Epithelial cell of esophagus (primary cell): Measurements from ENCODE around the gene IREB2.

ENCODE experiments used
- DNase-seq: peaks from one replicate; pipeline ENCODE4 v3.0.0; 2010; ENCODE audit warnings: low read depth
- H3K4me3 ChIP-seq: 2 replicates; pipeline ENCODE4 v1.5.1; 2011; ENCODE audit warnings: mild to moderate bottlenecking, low read length, control low read depth
- CTCF ChIP-seq: IDR thresholded peaks from 2 replicates; pipeline ENCODE4 v1.5.1; 2011; ENCODE audit warnings: low read depth, mild to moderate bottlenecking, low read length, control low read depth, inconsistent platforms; ENCODE audit not compliant: insufficient read depth; ENCODE audit errors: missing control alignments

IREB2 gene

GRCh38 chr15:78450285-78450858 is 12.4 kb downstream of the IREB2 start:
- no peak overlapping the region for H3K4me3 ChIP-seq
- DNase-seq, result no peak
- TF ChIP-seq CTCF, result no peak

GRCh38 chr15:78452485-78452884 is 14.5 kb downstream of the IREB2 start:
- H3K4me3 ChIP-seq, result no peak overlapping the region
- no peak for DNase-seq
- no peak for TF ChIP-seq CTCF

GRCh38 chr15:78453447-78453846 is 15.4 kb downstream of the IREB2 start:
- TF ChIP-seq CTCF, result no peak
- H3K4me3 ChIP-seq, result no peak overlapping the region

GRCh38 chr15:78454992-78455391 is 17.0 kb downstream of the IREB2 start:
- no peak for TF ChIP-seq CTCF
- DNase-seq, result no peak
- H3K4me3 ChIP-seq, result no peak overlapping the region

More at GRCh38 chr15:78453447-78453846, 15.4 kb downstream of the IREB2 start:
- no peak for DNase-seq

- DNase-seq, result no peak
- H3K4me3 ChIP-seq, result no peak overlapping the region
- no peak for TF ChIP-seq CTCF
Observed at GRCh38 chr15:78455749-78456148, 17.7 kb downstream of the IREB2 start.

- no peak overlapping the region for H3K4me3 ChIP-seq
- no peak for DNase-seq
- TF ChIP-seq CTCF, result no peak
Observed at GRCh38 chr15:78456426-78456825, 18.4 kb downstream of the IREB2 start.

GRCh38 chr15:78457101-78457500 is 19.1 kb downstream of the IREB2 start:
- TF ChIP-seq CTCF, result no peak
- DNase-seq, result no peak
- no peak overlapping the region for H3K4me3 ChIP-seq
